ENCODE measurements around the gene BRD2.
A peak's percentile ranks its signal among the peaks of the same experiment; 100 is the strongest.

Gene BRD2

DNA sequence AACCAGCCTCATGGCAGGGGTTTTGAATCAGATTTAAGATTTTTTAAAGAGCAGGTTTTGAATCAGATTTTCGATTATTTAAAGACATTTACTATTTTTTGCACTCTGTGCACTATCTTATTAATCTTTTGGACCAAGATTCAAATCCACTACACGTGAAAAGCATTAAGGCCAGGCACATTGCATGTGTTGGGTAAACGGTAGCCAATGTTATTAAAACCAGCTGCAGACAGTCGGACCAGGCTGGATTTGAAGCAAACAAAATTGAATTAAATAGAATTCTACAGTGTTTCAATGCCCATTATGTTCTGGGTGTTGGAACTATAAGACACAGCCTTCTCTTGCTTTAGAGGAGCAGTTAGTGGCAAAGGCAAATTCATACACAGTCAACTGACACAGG, 33.3 kb downstream of the BRD2 start:
- no peak for DNase-seq

DNA sequence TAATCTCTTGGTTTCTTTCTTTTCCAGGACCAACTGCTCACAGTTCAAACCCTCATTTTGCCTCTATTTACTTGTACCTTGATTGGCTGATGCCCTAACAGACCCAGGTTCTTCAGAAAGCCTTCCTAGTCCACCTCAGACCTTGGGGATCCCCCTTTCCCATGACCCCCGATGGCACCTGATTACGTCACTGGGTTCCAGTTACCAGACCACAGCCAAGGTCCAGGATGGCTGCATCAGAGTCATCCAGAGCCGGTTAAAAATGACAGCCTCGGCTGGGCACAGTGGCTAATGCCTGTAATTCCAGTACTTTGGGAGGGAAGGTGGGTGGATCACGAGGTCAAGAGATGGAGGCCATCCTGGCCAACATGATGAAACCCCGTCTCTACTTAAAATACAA, 36.5 kb downstream of the BRD2 start:
- no peak for DNase-seq

DNA sequence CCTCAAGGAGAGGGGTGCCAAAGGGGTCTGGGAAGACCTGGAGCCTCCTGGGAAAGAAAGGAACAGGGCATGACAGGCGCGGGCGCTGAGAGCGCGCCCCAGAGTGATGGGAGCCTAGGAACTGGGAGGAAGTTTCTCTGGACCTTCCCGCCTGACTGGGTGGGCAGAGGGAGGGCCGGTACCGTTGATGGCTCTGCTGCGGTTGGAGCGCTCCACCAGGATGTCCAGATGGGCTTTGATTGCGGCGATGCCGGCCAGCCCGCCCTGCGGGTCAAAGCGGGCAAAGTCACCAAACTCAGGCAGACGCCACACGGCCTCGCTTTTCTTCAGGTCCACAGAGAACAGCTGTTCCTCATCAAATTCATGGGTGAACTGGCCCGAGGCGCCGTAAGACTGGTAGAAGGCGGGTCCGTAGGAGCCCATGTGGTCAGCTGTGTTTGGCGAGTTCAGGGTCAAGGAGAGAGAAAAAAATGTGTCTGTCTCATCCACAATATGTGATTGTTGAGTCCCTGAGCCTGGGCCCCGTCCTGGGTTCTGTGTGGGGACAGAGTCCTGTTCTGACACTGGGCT, 39.5 kb downstream of the BRD2 start:
- DNase-seq: no peak

DNA sequence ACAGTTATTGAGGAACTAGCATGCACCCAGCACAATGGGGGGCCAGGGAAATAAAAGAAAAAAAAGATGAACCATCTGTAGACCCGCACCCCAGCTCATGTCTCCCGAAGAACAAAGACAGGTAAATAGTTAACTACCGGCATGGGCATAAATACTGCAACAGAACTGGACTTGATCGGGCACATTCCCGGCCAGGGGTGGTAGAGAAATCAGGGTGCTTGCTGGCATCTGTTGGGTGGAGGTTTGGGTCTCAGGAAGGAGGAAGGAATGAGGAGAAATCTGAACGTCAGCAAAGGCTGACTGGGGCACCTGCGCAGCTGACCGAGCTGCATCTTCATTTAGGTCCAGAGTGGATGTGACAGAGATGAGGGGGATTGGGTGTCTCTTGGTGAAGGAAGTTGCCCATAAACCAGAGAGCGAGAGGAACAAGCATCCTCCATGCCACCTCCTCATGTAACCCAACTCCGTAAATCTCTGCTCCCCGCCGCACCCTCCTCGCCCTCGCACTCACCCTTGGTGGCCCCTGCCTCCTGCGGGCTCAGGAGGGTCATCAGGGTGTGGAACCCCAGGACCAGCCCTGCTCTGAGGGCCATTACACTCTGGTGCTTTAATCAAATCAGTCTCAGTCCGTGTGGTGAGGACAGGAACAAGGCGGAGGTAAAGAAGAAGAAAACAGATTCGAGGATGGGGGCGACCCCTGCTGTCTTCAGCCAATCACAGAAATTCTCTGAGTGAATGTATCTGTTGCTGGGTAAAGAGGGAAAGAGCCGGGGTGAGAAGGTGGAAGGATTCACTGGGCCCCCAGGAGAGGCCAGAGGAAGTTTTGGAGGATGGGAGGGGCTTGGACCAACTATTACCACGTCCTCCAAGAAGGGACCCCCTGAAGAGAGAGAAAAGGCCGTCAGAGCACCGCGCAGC, 40.8 kb downstream of the BRD2 start, which contains the start of gene HLA-DOA:
HLA-DOA (minus strand) TSS at position 648 of the 918 bp plus-strand sequence.
- DNase-seq: peak; percentile 40

DNA sequence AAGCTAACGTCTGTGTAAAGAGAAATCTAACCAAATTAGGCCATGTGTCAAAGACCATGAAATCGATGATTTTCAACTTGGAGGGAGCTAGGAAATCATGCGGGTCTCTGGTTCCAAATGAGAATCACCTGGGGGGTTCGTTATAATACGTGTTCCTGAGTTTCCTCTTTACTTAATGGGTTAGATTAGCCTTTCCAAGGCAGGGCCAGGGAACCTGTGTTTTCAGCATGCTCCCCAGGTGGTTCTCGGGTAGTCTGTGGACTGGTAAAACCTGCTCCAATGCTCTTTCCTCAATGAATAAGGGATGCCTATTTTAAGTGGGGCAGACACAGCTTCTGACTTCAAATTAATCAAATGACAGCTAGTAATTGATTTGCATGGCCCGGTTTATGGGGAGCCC, 42.0 kb downstream of the BRD2 start:
- DNase-seq: no peak

DNA sequence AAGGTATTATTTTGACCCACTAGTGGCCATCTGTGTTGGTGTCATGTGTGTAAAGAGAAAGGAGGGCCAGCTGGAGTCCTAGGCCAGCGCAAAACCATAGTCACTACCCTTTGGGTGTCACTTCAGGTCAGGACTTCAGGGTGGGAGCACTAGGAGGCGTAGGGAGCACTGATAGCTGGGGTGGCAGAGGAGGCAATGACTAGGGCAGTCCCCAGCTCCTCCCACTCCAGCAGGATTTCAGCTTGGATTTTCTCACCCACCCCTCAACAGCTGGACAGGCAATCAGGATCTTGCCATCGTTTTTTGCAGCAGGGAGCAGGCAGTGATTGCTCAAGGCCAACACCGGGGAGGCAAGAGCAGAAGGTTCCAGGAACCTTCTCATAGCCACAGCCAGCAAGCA, 45.2 kb downstream of the BRD2 start:
- no peak for DNase-seq

DNA sequence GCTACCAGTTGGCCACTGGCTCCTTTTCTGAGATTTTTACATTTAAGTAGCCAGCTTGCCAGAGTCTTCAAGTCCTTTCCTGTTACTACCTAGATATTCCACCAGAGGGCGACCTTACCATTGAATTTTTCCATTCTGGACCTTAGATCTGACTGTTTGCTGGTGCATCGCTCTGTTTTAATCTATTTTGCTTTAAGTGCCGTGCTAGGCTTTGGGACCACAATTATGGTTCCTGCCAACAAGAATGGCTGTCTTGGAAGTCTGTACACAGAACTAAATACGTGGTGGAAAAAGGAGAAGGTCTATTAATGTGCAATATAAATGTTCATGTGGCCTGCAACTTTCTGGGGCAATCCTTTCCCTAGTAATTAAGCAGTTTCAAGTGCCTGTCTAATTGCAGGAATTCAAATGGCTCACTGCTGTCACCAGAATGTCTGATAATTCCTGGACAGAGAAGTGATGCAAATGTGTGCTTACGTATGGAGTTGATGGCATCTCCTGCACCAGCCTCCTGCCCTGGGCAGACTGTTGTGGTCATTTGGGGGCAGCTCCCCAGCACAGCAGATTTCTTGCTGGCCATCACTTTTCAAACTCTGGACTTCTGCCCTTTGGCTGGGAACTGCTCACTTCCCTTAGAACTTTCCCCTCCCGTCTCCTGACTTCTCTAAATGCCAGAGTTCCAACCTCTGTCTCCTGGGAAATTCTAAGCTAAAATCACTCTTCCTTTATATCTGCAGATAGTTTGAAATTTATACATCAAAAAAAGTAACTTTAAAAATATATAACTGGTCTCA, 46.6 kb downstream of the BRD2 start:
- DNase-seq: no peak

DNA sequence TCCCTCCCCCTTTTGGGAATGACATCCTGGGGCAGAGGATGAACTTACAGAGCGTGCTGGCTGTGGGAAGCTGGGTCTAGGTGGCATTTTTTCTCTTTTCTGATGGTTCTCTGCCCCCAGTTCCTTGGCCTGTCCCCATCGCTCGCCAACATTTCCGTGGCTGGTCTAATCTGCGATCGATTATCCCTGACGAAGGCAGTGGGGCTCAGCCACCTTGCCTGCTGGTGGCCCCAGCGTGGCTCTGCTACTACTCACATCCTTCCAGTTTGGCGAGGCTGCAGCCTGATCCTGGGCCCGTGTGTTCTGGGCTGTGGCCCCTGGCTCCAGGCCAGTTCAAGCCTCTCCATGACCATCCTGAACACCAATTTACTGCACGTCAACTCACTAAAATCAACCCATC, 47.4 kb downstream of the BRD2 start:
- no peak for DNase-seq

DNA sequence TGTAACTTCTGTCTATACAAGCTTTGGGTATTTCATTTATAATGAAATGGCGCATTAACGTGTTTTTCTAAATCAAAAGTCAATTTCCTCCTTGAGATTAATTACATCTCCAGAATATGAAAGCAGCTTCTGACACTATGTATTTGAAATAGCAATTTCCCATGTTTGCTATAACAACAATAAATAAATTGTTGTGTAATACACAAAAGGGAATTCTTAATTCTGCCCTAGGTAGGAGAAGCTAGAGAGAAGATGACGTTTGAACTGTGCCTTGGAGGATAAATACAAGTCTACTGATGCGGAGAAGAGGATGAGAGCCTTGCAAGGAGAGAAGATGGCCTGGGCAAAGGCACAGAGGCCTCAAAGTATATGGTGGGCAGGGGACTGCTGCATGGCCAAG, 48.6 kb downstream of the BRD2 start:
- no peak for DNase-seq

DNA sequence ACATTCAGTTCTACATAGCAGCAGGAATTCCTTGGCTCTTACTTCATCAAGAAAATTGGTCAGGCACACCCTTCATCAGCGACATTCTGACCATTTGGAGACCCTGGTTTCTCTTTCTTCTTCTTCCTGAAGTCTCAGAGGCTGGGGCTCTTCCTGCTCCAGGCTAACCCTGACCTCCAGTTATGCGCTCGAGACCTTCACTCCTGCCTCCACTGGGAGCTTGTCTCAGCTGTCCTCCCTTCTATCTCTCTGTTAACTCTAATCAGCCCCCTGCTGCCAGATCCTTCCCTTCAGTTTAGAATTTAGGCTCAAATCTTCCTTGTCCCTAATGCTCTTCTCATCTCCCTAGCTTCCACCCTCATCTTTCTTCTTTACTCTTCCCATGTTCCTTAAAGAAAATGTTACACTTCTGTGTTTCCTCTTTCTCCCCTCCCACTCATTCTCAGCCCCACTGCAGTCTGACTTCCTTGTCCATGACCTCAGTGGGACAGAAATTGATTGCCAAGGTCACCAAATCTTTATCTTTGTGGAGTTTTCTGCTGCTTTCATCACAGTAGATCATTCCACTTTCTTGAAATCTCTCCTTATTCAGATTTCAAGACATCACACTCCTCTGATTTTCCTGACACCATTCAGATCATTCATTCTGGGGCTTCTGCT, 49.4 kb downstream of the BRD2 start:
- DNase-seq: no peak

DNA sequence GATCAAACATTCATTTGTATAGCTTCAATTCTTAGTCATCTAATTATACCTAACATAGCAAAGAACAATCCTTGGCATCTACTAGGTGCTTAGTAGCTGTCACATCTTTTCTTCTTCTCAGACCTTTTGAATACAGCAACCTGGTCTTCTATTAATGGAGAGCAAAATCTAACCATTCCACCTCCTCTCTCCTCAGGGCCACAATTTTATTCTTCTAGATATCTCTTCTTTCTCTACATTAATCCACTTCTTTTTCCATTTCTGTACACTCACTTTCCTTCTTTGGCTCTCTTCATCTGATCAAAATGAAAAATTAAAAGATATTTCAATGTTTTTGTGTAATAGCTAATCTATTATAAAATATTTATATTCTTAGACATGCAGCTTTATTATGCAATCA, 50.0 kb downstream of the BRD2 start:
- no peak for DNase-seq

DNA sequence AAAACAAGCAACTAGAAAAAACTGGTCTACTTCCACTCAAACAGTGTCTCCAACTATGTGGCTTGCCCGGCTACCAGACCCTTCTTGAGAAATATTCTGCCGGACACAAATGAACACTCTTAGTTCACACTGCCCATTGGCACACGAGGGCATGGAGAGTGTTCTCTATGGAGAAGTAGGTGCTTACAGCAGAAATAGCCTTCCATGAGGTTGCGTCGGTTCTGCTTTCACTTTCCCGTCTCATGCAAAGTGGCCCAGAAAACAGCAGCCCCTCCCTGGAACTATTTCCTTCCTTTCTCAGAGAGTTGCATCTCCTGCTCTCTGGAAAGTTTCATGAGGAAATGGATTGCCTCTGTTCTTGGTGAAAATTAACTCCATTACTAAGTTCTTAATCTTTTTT, 50.5 kb downstream of the BRD2 start:
- peak; percentile 45 for DNase-seq

DNA sequence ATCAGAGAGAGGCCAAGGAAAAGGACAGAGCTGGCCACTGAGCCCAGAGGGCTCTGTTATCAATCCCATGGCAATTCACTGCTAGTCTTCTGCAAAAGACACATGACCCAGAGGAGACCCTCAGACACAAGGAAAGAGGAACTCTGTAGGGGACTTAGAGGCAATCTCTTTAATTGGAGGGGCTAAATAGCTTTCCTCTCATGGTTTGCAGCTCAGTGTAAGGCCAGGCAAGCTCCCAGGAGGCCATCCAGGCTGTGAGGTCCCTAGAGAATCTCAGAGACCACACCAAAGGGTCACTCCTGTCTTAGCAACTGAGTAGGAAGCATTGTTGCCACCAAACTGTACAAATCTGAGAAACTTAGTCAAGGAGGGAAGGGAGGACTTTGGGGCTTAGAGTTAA, 51.0 kb downstream of the BRD2 start:
- no peak for DNase-seq

DNA sequence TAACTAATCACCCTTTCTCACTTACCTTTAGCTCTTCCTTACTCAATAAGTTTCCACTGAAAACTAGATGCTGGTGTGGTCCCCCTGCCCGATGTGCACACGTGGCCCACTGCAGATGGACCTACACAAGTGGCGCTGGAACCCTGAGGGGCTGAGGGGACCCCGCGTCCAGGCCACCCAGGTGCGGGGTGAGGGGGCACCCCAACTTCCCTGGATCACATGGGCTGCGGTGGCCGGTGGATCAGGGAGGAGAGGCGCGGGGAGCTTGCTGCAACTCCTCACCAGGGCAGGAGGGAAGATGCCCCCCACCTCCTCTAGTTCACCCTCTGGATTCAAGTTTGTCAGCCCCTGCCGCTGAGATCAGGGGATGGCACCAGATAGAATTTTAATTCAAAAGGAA, 53.5 kb downstream of the BRD2 start:
- no peak for DNase-seq

DNA sequence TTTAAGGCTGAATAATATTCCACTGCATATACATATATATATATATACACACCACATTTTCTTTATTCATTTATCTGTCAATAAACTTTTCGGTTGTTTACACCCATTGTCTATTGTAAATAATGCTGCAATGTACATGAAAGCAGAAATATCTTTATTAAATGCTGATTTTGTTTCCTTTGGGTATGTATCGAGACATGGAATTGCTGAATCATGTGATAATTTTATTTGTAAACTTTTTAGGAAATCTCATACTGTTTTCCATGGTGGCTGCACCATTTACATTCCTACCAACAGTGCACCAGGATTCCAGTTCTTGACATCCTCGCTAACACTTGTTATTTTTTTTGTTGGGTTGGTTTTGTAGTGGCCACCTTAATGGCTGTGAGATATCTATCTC, 55.1 kb downstream of the BRD2 start:
- no peak for DNase-seq

DNA sequence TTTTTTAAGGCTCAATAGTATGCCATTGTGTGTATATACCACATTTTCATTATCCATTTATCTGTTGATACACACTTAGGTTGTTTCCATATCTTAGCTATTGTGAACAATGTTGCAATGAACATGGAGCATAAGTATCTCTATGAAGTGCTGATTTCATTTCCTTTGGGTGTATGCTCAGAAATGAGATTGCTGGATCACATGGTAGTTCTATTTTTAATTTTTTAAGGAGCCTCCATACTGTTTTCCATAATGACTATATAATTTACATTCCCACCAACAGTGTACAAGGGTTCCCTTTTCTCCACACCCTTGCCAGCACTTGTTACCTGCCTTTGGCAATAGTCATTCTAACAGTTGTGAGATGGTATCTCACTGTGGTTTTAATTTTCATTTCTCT, 56.1 kb downstream of the BRD2 start:
- no peak for DNase-seq

DNA sequence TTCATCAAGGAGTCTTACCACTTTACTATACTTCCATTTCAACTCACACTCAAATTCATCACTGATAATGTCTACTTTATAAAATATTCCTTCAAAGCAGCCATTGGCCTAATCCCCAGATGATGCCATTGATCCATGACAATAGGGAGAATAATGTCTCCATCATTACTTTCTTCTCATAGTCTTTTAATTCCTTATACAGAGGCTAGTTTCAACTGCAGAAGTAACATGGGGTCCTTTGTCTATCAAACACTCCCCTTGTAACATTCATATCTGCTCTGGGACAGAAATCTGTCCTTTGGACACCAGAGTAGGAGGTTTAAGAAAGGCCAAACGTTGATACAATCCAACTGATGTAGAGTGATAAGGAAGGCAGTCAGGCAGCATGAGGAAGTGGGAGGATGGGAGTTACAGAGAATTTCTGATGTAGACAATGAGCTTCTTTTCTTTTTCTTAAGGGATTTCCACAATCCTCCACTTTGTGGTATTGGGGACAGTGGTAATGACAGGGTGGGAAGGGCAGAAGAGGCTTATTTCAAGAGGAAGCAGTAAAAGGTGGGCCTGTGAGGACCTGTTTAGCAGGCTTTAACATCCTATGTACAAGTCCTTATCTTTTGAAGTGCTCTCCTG, 59.9 kb downstream of the BRD2 start:
- no peak for DNase-seq

DNA sequence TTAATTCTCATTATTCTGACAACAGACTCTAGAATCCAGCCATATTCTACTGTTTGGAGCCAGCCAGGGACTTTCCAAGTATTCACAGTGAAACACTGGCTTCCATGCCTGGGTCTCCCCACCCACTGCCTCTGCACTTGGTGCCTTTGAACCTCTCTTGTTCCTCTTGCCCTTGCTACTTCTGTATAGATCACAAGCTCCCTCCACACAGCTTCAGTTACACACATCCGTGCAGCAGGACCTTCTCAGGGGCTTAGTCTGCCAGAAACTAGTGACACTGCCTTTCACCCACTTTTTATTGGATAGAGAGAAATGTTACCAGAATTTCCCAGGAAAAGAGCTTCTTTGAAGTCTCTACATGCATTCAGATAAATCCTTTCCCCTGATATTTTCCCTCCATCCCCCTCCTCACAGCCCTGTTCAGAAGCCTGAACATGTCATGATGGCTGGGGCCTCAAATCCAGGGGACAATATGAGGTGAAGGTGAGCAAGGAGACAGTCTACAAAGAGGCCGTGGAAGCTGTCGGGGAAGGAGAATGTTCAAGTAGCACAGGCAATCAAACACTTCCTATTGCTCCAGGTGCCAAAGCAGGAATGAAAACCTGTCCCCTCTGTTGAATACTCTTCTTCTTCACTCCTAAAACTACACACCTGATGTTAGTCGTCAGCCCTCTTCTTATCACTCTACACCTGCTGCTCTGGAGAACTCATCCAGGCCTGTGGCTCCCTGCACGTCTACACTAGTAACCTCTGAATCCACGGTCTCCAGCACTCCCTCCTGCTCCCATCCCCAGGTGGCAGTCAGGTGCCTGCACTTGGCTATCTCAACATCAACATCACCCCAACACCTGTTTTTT, 61.2 kb downstream of the BRD2 start:
- no peak for DNase-seq

DNA sequence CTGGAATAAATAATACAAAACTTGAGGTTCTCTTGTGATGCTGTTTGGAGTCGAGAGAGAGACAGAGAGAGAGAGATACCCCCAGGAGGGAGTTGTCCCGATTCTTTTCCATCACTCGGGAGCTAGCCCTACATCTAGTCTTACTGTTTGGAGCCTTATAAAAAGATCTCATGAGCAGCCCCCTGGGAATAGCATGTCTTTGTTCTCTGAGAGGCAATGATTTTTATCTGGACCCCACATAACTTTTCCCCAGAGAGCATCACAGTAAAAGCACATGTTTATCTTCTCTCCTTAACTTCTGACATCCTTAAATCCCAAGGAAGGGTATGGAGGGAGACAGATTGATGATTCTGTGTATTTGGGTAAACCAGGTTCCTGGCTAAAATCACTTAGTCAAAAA, 61.9 kb downstream of the BRD2 start:
- DNase-seq: no peak

All from activated naive CD4-positive, alpha-beta T cell treated with anti-CD3 and anti-CD28 coated beads, Interleukin-2, amount 50 U/mL, for 16 hours (primary cell).